ENCODE data around the gene PLXNC1. TPM values are rescaled to one million over a fixed set of nuclear protein-coding genes. Genes with fewer than 3 reads are reported as not detected.

The PLXNC1 gene
- total RNA-seq, 1 experiment from 2014 or later, result 0.30 TPM

DNA sequence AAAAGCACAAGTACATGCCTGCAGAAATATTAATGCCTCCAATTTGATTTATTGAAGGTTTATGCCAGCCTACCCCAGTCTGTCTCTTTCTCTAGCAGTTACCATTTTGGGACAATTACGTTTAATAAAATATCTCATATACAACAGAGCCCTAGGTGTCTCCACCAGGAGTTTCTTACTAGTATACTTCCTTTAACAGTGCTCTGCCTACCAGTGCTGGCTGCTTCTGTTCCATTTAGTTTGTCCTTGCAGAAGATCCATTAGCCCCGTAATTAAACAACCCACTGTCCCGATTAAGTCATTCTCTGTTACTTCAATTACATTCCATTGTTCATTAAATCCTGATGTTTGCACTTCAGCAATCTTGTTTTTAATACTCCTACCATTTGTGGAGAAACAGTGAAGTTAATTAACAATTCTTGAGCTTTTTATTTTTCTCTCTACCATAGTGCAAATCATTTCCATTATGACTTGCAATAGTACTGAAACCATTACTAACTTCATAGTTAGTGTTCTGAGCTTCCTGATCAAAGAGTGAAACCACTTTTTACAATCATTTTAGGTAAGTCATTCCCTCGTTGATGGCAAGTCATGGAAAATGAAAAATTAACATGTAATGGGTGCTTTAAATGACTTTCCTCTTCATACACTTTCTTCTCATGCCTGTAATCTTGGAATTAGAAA is 121.1 kb downstream of the PLXNC1 start:
- ChIA-PET CTCF (no interaction called here), POLR2A (ENCODE audit: low non-redundant PET) (no interaction called here)
- H3K36me3 ChIP-seq (ENCODE audit: insufficient read depth, low read length, poor library complexity, severe bottlenecking), result no peaks in the 10 kb centered on the region
- H3K27ac ChIP-seq (ENCODE audit: low read depth, low read length, poor library complexity, severe bottlenecking), result no peak overlapping the region
- peaks cover 51% of the 10 kb centered on the region for H3K27me3 ChIP-seq (replicated peaks; ENCODE audit: insufficient read depth, low read depth, low read length, poor library complexity)
- intact Hi-C loops (cut with micrococcal nuclease; ENCODE audit: unreplicated experiment), result loop anchor here (10.0 kb wide), 1 partner anchor 255 kb away; no protein-coding TSS in a partner anchor
- TF ChIP-seq EZH2 (IDR thresholded peaks at IDR 0.05; ENCODE audit: borderline replicate concordance, low read depth, low read length, poor library complexity, severe bottlenecking), result no peak
- TF ChIP-seq, protein P1, sequence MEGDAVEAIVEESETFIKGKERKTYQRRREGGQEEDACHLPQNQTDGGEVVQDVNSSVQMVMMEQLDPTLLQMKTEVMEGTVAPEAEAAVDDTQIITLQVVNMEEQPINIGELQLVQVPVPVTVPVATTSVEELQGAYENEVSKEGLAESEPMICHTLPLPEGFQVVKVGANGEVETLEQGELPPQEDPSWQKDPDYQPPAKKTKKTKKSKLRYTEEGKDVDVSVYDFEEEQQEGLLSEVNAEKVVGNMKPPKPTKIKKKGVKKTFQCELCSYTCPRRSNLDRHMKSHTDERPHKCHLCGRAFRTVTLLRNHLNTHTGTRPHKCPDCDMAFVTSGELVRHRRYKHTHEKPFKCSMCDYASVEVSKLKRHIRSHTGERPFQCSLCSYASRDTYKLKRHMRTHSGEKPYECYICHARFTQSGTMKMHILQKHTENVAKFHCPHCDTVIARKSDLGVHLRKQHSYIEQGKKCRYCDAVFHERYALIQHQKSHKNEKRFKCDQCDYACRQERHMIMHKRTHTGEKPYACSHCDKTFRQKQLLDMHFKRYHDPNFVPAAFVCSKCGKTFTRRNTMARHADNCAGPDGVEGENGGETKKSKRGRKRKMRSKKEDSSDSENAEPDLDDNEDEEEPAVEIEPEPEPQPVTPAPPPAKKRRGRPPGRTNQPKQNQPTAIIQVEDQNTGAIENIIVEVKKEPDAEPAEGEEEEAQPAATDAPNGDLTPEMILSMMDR (conservative IDR thresholded peaks at IDR 0.05; ENCODE audit: low read depth, low read length), result no peak
- DNase-seq (ENCODE audit: low spot score), result no peak
- BruUV-seq (replicated peaks), result no TSS peak
- no peak overlapping the region for H3K4me3 ChIP-seq (ENCODE audit: low read depth, low read length, poor library complexity, severe bottlenecking)
- H3K9me3 ChIP-seq (ENCODE audit: low read depth, low read length, poor library complexity, severe bottlenecking), result no peaks in the 10 kb centered on the region
- H3K4me1 ChIP-seq (ENCODE audit: insufficient read depth, low read length, poor library complexity, severe bottlenecking), result peaks cover 25% of the 10 kb centered on the region

- Histone ChIP-seq H3K36me3 (ENCODE audit: insufficient read depth, low read length, poor library complexity, severe bottlenecking) (no peaks in the 10 kb centered on the region), H3K9me3 (ENCODE audit: low read depth, low read length, poor library complexity, severe bottlenecking) (no peaks in the 10 kb centered on the region), H3K27me3 (replicated peaks; ENCODE audit: insufficient read depth, low read depth, low read length, poor library complexity) (peaks cover 45% of the 10 kb centered on the region), H3K4me3 (ENCODE audit: low read depth, low read length, poor library complexity, severe bottlenecking) (no peak overlapping the region), H3K4me1 (ENCODE audit: insufficient read depth, low read length, poor library complexity, severe bottlenecking) (peaks cover 20% of the 10 kb centered on the region), H3K27ac (ENCODE audit: low read depth, low read length, poor library complexity, severe bottlenecking) (no peak overlapping the region)
- DNase-seq (ENCODE audit: low spot score), result no peak
- CTCF ChIA-PET, result no interaction called here
- BruUV-seq (replicated peaks), result no TSS peak
- TF ChIP-seq, protein P1 (conservative IDR thresholded peaks at IDR 0.05; ENCODE audit: low read depth, low read length), result no peak
- TF ChIP-seq EZH2 (IDR thresholded peaks at IDR 0.05; ENCODE audit: borderline replicate concordance, low read depth, low read length, poor library complexity, severe bottlenecking), result no peak
- intact Hi-C loops (cut with micrococcal nuclease; ENCODE audit: unreplicated experiment), result no loop called here
- POLR2A ChIA-PET (ENCODE audit: low non-redundant PET), result no interaction called here
Observed at GRCh38 chr12:94271351-94271750, 123.0 kb downstream of the PLXNC1 start.

- POLR2A ChIA-PET (ENCODE audit: low non-redundant PET), result no interaction called here
- H3K4me3 ChIP-seq (ENCODE audit: low read depth, low read length, poor library complexity, severe bottlenecking), result no peak overlapping the region
- TF ChIP-seq, protein P1 (conservative IDR thresholded peaks at IDR 0.05; ENCODE audit: low read depth, low read length), result no peak
- TF ChIP-seq EZH2 (IDR thresholded peaks at IDR 0.05; ENCODE audit: borderline replicate concordance, low read depth, low read length, poor library complexity, severe bottlenecking), result no peak
- H3K36me3 ChIP-seq (ENCODE audit: insufficient read depth, low read length, poor library complexity, severe bottlenecking), result no peaks in the 10 kb centered on the region
- H3K9me3 ChIP-seq (ENCODE audit: low read depth, low read length, poor library complexity, severe bottlenecking), result no peaks in the 10 kb centered on the region
- BruUV-seq (replicated peaks), result no TSS peak
- CTCF ChIA-PET, result no interaction called here
- H3K27me3 ChIP-seq (replicated peaks; ENCODE audit: insufficient read depth, low read depth, low read length, poor library complexity), result peaks cover 45% of the 10 kb centered on the region
- H3K4me1 ChIP-seq (ENCODE audit: insufficient read depth, low read length, poor library complexity, severe bottlenecking), result peaks cover 12% of the 10 kb centered on the region
- H3K27ac ChIP-seq (ENCODE audit: low read depth, low read length, poor library complexity, severe bottlenecking), result no peak overlapping the region
- intact Hi-C loops (cut with micrococcal nuclease; ENCODE audit: unreplicated experiment), result no loop called here
- no peak for DNase-seq (ENCODE audit: low spot score)
Observed at GRCh38 chr12:94272280-94272679, 123.9 kb downstream of the PLXNC1 start.
